GM18858 (cell line): ENCODE measurements around the gene C5orf58.
"Not testable (repeated sequence)": the region's sequence is repeated elsewhere in the genome, so short reads cannot be mapped to it uniquely, and the experiment has no call there.

Source experiments
- ATAC-seq: cut with Tn5 transposase; IDR thresholded peaks from one replicate; pipeline ENCODE4 v1.9.1; 2021; ENCODE audit not compliant: unreplicated experiment

C5orf58 gene

GRCh38 chr5:170223360-170223759 is 9.4 kb upstream of the C5orf58 start:
- no peak for ATAC-seq

- no peak for ATAC-seq
Measured at GRCh38 chr5:170223906-170224305, 8.9 kb upstream of the C5orf58 start.

GRCh38 chr5:170225326-170226128 is 7.3 kb upstream of the C5orf58 start:
- ATAC-seq = no peak

DNA sequence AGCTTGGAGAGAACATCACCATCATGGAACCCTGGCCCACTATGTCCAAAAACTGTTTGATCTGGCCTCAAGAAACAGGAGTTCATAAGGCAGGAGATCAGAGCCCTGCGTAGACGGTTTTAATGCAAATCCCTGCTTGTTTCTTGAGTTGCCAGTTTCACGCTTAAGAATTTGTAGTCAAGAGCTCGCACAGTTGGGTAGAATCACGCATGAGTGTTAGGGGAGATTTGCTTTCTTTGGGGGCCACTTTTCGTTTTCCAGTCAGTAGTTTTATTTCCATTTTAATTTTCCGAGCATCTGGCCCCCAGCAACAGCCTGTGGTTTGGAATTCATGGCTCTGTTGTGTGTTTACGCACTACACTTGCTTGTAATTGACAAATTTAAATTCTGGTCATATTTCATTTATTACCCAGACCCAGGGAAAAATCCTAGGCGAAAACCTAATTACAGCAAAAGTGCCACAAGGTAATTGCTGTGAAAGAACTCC is 6.6 kb upstream of the C5orf58 start:
- no peak for ATAC-seq

- ATAC-seq = no peak
Measured at GRCh38 chr5:170226661-170227060, 6.1 kb upstream of the C5orf58 start.

GRCh38 chr5:170228762-170229435 is 3.9 kb upstream of the C5orf58 start:
- no peak for ATAC-seq

GRCh38 chr5:170233358-170233892 is 640 bp downstream of the C5orf58 start:
- no peak for ATAC-seq

DNA sequence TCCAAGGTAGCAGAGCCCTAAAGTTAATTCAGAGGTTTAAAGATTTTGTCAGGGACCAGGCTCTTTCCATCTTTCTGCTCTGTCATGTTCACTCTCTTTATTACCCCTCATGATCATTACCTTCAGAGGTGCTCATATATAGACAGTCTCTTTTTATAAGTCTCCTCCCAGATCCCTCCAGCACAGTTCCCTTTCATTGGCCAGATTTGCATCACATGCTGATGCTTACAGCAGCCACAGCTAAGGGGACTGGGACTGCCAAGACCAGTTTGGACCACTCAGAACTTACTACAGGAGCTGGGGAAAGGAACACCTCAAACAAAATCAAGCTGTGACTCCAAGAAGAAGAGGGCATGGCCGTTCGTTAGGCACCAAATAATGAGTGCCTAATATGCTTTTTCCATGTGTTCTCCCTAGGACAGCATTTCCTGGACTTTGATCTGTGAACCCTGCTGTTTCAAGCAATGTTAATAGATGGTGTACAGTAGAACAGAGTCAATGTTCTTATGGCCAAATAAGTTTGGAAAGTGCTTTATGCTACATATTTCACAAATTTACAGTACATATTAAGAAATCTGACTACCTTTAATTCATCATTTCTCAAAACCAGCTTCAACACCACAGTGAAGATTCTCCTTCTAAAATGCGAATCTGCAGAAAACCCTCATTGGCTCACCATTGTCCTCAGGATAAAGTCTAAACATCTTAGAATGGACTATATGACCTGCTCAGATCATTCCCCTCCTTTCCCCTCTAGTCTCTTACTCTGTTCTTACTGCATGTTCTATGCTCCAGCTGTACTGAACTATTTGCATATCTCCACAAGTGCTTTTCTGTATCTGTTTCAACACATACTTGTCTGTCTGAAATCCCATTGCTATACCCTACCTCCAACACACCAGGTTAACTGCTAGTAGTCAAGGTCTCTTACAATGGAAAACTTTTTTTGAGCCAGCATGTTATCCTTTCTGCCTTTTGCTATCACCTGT is 3.4 kb downstream of the C5orf58 start:
- ATAC-seq = no peak

- ATAC-seq = no peak
Measured at GRCh38 chr5:170238456-170239196, 5.8 kb downstream of the C5orf58 start.

GRCh38 chr5:170245436-170245835 is 12.7 kb downstream of the C5orf58 start:
- ATAC-seq = not testable (repeated sequence)

GRCh38 chr5:170246126-170246870 is 13.5 kb downstream of the C5orf58 start:
- no peak for ATAC-seq

DNA sequence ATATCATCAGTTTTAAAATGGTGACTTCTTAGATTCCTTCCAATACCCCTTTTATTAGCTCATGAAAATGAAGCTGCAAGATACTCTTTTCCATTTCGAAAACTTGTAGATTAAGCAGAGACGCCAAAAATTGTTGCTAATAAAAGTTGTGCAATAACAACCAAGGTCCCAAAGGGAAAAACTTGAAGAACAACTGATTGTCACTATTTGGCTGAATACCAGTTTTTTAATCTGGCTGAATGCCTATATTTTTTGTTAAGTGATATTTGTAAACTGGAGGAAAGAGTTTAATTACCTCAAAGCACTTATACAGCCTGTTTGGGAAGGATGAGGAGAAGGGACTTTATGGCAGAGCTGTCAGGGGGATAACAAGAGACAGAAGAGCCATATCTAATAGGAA is 14.6 kb downstream of the C5orf58 start:
- ATAC-seq = no peak

- ATAC-seq = no peak
Measured at GRCh38 chr5:170248172-170248930, 15.6 kb downstream of the C5orf58 start.

DNA sequence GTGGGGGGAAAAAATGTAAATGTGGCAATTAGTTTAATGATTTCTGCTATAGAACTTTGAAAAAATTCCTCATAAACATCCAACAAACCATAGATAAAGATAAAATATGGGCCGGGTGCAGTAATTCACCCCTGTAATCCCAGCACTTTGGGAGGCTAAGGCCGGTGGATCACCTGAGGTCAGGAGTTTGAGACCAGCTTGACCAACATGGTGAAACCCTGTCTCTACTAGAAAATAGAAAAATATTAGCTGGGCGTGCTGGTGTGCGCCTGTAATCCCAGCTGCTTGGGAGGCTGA is 16.1 kb downstream of the C5orf58 start:
- not testable (repeated sequence) for ATAC-seq

GRCh38 chr5:170249355-170249754 is 16.6 kb downstream of the C5orf58 start:
- ATAC-seq = no peak

GRCh38 chr5:170250810-170251317 is 18.1 kb downstream of the C5orf58 start:
- no peak for ATAC-seq

- no peak for ATAC-seq
Measured at GRCh38 chr5:170251462-170251861, 18.7 kb downstream of the C5orf58 start.

DNA sequence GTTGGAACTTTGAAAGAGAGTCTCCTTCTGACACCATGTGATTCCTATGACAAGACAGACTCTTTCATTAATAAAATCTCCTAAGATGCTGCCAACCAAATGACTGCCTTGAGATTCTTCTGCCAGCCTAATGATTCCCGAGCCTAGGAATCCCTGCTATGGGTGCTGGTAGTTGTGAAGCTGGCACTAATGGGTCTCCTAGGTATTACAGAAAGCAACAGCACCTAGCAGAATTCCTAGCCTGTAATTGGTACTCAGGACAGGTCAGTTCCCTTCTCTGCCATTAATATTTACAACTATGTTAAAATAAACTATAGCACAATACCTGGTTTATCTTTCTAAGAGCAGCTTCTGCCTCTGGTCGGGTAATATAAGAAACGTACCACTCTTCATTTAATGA is 19.3 kb downstream of the C5orf58 start:
- ATAC-seq = no peak
